ENCODE results near the gene SLC16A1.
"Not testable (repeated sequence)": the region's sequence is repeated elsewhere in the genome, so short reads cannot be mapped to it uniquely, and the experiment has no call there.

The SLC16A1 gene

DNA sequence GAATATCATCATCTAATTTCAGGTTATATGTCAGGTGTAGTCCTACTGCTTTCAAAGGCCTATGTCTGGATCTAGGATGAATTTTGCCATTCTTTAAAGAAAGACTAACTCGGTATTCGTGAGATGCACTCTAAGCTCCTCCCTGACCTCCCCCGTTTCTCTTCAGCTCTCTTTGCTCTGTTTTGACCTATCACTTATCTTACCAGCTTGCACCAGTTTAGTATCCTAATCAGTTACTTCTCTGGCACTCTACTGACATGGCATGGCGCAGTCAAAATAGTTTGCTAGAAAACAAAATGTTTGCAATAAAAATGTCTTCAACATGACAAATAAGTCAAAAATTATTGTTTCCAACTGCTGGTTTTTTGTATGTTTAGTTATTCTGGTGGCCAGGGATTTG lies 8.4 kb upstream of the SLC16A1 start:
- no peak for DNase-seq (ENCODE audit: low spot score)

DNA sequence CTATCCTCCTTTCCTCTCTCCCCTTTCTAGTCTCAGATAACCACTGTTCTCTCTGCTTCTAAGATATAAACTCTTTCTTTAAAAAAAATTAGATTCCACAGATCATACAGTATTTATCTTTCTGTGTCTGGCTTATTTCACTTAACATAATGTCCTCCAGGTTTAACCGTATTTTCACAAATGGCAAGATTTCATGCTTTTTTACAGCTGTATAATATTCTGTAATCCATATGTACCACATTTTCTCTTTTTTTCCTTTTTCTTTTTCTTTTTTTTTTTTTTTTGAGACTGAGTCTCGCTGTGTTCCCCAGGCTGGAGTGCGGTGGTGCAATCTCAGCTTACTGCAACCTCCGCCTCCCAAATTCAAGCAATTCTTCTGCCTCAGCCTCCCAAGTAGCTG lies 5.1 kb upstream of the SLC16A1 start:
- DNase-seq (ENCODE audit: low spot score): no peak

DNA sequence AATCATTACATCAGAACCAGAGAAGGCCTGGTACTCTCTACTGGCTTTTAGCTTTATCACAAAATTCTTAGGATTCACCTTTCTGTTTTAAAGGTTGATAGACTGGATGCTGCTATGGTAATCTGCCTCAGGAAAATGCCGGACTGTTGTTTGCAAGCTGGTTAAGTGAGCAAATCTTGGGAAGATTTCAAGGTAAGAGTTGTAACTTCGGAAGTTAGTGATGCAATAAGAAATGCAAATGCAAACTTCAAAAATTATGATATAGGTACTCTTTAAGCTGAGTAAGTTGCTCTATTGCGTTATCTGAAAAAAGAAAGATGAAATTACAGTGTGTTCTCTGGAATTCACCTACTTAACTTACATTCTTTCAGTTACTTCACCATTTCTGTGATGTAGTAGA lies 4.4 kb upstream of the SLC16A1 start:
- no peak for DNase-seq (ENCODE audit: low spot score)

DNA sequence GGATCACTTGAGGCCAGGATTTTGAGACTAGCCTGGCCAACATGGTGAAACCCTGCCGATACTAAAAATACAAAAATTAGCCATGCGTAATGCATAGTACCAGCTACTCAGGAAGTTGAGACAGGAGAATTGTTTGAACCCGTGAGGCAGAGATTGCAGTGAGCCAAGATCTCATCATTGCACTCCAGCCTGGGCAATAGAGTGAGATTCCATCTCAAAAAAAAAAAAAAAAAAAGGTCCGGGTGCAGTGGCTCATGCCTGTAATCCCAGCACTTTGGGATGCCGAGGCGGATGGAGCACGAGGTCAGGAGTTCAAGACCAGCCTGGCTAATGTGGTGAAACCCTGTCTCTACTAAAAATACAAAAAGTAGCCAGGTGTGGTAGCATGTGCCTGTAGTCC lies 2.2 kb upstream of the SLC16A1 start:
- not testable (repeated sequence) for DNase-seq (ENCODE audit: low spot score)

DNA sequence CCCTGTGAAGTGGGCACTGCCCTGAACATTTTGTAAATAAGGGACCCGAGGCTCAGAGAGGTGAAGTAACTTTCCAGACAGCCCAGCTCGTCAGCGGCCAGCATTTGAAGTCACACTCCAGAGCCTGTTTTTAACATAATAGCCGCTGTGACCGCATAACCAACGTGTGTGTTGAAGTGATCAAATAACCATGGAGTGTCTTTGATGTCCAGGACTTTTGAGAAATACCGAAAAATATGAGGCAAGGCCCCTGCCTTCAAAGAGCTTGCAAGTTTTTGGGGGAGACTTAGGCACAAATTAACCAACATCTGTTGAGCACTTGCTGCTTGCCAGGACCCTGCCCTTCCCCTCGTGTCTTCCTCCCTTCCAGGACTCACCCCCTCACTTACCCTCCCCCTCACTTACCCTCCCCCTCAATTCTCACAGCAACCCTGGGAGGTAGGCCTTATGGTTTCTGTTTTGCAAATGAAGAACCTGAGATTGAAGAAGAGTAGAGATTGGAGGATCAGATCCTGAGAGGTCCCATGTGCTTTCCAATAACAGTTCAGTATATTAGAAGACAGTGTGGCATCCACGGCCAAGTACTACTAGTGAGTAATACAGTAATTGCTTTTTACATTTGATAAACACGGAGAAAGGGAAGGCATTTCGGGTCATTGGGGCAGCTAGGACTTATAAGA lies 1.3 kb upstream of the SLC16A1 start:
- DNase-seq (ENCODE audit: low spot score): no peak

DNA sequence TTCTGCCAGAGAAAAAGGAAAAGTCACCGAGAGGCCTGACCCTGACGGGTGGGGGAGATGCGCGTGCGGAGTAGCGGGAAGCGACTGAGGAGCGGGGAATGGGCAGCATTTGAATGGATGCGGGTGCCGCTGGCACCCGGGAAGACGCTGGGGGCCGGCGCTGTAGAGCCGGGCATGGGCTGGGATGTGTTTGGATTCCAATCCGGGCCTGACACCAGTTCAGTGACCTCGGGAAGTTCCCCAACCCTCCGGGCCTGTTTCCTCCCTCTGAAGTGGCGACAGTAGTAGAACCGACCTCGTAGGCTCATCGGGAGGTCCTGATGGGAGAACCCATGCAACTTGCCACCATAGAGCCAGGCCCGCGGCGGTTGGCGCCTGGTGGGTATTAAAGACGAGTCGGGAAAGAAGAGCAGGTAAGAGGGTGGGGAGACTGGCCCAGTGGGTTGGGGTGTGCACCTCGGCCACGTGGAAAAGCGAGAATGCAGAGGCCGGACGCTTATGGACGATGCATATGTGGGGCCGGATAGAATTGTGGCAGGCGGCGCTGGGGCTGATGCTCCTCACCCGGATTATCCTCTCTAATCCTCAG lies 642 bp upstream of the SLC16A1 start:
- no peak for DNase-seq (ENCODE audit: low spot score)

DNA sequence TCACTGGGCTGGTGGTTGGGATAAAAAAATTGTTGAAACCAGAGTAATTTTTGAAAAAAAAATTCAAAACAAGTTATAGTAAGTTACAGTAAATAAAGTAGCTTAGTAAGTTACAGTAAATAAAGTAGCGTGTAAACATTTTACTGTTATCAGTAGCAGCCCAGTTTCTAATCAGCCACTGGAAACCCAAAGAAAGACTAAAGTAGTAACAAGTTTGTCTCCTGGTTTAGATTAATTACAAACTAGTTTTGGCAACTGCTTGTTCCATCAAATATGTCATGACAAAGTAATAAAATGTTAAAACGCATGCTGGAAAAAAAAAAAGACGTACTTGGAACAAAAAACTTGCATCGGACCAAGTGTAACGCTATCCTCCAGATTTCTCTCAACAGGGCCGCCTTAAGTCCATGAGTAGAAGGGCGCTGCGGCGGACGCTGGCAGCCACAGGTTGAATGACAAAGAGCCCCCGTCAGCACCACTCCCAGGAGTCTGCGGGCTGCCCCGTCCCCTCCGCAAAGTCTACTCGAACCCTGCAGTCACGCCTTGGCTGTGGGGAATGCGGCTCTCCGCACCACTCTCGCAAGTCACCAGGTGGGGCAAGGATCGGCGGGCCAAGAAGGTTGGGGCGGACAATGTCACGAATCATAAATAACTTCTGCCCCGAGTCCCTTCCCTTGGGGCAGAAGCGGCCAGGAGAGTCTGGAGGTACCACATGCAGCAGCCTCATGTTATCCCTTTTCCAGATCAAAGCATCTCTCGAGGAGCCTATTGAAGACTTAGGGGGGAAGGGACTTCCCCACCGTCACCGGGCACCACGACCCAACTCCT lies 837 bp downstream of the SLC16A1 start:
- no peak for DNase-seq (ENCODE audit: low spot score)

DNA sequence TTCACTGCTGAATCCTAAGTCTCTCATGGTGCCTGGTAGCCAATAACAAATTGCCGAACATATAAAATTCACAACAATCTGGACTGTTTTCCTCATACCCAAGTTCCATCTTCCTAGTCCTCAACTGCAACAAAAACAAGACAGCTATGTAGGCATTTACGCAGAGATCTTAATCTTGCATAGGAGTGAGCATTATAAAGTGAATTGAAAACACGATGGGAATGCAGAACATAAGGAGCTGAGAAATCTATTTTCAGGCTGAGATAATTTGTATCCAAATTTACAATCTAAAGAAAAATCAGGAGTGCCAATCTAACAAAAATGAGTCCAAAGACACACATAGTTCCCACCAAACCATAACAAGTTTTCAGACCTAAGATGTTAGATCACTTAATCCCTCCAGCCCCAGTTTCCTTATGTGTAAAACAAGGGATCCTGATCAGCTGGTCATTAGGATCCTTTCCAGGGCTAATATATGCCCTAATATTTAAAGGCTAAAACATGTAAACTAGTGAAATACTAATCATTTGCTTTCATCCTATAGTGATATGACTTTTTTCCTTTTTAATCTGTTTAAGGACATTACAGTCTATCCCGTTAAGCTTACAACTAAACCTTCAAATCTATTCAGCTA lies 1.9 kb downstream of the SLC16A1 start:
- no peak for DNase-seq (ENCODE audit: low spot score)

DNA sequence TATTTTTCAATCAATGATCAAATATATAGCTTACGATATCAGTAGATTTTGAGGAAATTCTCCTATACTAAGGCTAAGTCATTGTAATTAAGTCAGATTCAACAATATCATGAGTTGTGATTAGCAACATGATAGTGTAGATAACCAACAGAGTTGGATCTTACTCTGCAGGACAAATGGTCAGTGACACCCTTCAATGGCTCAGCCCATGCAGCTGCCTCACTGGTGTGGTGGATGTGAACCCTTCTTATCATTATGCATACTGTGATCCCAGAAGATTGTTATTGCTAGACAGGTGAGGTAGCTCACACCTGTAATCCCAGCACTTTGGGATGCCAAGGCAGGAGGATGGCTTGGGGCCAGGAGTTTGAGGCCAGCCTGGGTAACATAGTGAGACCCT lies 5.6 kb downstream of the SLC16A1 start:
- DNase-seq (ENCODE audit: low spot score): no peak

DNA sequence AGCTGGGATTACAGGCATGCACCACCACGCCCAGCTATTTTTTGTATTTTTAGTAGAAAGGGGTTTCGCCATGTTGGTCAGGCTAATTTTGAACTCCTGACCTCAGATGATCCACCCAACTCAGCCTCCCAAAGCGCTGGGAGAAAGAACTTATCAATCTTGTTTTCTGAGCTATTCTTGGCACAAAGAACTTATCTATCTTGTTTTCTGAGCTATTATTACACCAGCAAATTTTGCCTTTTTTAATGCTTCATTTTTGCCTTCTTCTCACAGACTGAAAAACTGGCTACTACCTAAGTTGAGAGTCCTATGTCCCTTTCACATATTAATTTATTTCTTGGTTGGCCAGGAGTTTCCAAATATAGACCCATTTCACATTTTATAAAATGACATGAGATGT lies 9.3 kb downstream of the SLC16A1 start:
- DNase-seq (ENCODE audit: low spot score): no peak

DNA sequence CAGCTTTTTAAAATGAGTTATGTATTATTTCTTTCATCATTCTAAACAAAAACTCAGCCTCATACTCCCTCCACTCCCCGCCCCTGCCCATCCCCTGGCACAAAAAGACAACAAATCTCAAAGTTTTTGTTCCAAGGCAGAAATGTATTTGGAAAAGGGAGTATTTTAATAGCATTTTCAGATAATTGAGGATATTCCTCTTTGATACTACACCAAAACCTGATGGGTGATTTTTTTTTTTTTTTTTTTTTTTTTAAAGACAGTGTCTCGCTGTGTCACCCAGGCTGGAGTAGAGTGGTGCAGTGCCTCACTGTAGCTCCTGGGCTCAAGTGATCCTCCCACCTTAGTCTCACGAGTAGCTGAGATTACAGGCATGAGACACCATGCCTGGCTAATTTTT lies 16.2 kb downstream of the SLC16A1 start:
- no peak for DNase-seq (ENCODE audit: low spot score)

DNA sequence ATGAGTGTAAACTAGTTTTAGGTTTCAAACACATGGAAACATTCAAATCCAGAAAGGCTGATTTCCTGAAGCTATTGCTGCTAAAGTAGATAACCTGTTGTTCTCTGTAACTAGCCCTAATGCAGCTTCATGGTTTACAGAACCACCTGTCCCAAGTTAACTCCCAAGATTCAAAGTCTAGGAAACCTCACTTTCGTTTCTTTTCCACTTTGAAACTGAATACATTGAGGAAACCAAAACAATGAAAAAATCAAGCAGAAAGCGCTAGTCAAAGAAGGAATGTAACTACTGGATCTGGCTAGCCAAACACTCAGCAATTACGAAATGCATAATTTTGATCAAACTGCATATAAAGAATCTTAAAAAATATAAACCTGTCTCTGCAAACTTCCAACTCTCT lies 17.8 kb downstream of the SLC16A1 start:
- DNase-seq (ENCODE audit: low spot score): no peak

DNA sequence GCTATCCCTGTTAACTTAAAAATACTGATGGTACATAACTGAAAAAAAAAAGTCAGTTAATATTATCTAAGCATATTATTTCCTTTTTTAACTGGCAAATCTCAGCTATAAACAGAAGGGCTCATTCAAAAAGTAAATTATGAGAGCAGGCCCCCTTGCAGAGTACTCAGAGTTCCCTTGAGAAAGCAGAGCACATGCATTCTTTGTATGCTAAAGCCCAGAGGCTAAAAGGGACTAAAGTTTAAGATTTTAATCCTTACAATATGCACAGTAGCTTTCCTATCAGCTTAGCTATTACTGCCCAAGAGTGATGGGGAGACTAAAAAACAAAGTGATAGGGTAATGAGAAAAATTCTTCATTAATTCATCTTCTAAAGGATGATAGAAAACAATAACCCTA lies 18.5 kb downstream of the SLC16A1 start:
- DNase-seq (ENCODE audit: low spot score): no peak

DNA sequence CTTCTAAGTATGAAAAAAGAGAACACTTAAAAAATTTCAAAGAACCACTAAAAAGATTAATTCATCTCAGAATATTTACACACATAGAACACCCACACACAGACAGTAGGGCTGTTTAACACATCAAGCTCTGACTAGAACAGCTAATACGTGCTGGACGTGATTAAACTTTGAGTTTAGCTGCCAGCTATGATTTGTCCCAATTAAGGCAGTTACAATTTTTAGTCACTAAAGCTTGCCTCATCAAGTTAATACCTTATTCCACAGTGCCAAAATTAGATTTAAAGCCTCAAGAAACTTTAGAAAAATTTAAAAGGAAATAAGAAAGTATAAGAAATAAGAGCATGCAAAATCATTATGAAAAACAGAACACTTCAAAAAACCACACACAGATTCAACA lies 18.9 kb downstream of the SLC16A1 start:
- no peak for DNase-seq (ENCODE audit: low spot score)

DNA sequence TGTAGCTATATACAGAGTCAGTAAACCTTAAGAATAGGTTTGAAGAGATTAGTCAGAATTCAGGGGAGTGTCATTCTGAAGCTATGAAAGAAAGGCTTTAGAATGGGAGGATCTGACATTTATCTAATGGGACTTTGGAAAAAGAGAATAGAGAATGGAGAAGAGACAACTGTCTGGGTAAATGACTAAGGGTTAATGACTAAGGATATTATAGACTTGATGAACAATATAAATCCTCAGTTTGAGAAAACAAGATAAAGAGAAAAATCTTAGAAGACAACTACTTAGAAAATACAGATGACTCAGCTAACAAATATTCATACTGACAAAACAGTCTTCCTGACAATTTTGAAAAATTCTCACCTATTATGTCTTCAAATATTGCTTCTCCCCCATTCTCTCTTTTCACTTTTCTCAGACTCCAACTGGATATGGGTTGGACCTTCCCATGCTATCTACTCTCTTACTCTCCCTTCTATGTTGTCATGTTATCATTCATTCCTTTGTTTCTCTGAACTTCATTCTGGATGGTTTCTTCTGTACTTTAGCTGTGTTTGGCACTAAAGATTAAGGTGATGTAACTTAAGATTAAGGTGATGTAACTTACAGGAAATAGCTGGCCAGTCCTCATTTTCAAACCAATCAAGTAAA lies 20.4 kb downstream of the SLC16A1 start:
- DNase-seq (ENCODE audit: low spot score): peak; percentile 56

DNA sequence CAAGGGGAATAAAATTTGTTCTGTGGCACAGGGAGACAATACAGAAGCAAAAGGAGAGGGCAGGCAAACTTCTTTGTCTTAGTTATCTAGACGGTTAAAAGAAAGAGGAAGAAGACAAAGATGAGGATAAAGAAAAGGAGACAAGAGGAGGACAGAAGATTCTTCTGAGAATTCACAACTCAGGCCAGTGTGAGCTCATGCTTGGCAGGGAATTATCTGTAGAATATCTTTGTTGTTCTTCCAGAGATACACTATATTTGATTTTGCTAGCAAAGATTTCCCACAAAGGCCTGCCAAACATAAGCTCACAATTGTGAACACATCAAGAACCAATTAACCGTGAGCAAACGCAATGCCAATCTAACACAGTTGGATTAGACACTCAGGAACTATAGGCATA lies 21.4 kb downstream of the SLC16A1 start:
- DNase-seq (ENCODE audit: low spot score): no peak

DNA sequence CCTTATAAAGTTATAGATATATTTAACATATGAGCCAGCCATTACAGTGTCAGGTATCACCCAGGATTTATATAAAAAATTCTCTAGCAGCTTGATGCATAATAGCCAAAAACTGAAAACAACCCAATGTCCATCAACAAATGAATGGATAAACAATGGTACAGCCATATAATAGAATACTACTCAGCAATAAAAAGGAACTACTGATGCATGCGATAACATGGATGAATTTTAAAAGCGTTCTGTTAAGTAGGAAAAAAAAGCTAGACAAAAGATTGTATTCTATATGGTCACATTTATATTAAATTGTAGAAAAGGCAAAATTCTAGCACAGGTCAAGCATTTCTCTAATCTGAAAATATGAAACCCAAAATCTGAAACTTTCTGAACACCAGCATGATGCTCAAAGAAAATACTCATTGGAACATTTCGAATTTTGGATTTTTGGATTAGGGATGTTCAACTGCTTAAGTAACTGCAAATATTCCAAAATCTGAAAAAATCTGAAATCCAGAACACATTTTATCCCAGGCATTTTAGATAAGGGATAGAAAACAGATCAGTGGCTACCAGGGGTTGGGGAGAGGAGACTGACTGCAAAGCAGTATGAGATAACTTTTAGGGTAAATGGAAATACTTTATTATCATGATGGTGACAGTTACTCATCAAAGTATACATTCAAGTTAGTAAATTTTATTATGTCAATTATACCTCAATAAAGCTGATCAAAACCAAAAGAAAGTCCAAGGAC lies 22.0 kb downstream of the SLC16A1 start:
- DNase-seq (ENCODE audit: low spot score): no peak

DNA sequence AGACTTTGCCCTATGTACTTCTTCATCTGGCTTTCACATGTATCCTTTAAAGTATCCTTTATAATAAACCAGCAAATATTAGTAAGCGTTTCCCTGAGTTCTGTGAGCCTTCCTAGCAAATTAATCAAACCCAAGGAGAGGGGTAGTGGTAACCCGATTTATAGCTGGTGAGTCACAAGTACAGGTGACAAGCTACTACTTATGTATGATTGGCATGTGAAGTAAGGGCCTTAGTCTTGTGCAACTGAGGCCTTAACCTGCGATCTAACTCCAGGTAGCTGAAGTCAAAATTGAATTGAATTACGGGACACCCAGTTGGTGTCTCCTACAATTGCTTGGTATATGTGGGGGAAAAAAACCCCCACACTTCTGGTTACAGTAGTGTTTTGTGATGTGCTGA lies 26.0 kb downstream of the SLC16A1 start:
- no peak for DNase-seq (ENCODE audit: low spot score)

DNA sequence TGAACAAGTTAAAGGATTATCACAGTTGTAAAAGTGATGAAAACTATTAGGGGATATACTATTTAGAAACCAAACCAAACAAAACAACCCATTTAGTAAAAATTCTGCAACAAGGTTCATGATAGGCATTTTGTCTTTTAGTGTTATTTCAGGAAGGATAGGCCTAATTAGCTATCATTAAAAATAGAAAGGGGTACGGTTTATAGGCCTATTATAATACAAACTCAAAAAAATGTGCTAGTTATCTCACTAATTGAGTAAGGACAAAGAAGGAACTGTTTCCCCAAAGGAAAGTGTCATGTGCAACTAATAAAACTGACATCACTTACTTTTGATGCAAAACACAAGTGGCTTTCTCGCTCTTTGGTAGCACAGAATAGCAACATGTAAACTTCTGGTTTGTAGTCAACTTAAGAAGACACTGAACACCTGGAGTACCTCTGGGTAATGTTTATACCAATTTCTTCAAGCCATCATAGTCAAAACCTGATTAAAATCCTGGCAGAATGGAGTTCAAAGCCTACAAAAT lies 28.5 kb downstream of the SLC16A1 start:
- no peak for DNase-seq (ENCODE audit: low spot score)

DNA sequence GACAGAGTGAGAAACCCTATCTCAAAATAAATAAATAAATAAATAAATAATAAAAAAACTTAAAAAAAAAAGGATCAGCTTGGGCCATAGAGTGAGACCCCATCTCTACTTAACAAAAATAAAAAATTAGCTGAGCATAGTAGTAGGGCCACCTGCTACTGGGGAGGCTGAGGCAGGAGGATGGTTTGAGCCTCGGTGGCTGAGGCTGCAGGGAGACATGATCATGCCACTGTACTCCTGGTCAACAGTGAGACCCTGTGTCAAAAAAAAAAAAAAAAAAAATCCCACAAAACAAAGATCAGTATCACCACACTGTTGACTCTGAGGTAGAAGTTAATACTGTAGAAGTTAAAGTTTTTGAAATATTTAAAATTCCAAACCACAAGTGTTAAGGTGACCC lies 29.1 kb downstream of the SLC16A1 start:
- no peak for DNase-seq (ENCODE audit: low spot score)

DNA sequence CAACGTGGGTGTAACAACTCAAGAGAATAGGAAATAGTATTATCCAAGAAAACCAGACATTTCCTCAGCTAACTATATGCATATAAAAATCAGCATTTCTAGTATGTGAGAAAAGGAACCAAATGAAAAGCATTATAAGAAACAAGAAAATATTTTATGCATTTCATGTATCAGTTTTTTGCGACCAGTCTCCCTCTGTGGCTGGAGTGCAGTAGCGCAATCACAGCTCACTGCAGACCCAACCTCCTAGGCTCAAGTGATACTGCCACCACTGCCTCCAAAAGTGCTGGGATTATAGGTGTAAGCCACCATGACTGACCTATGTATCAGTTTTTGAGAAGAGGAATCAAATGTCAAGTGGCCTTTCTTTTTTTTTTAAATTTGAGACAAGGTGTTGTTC lies 31.0 kb downstream of the SLC16A1 start:
- no peak for DNase-seq (ENCODE audit: low spot score)
